ENCODE measurements around the gene NME2.
"Not testable (repeated sequence)": the region's sequence is repeated elsewhere in the genome, so short reads cannot be mapped to it uniquely, and the experiment has no call there.

The NME2 gene

DNA sequence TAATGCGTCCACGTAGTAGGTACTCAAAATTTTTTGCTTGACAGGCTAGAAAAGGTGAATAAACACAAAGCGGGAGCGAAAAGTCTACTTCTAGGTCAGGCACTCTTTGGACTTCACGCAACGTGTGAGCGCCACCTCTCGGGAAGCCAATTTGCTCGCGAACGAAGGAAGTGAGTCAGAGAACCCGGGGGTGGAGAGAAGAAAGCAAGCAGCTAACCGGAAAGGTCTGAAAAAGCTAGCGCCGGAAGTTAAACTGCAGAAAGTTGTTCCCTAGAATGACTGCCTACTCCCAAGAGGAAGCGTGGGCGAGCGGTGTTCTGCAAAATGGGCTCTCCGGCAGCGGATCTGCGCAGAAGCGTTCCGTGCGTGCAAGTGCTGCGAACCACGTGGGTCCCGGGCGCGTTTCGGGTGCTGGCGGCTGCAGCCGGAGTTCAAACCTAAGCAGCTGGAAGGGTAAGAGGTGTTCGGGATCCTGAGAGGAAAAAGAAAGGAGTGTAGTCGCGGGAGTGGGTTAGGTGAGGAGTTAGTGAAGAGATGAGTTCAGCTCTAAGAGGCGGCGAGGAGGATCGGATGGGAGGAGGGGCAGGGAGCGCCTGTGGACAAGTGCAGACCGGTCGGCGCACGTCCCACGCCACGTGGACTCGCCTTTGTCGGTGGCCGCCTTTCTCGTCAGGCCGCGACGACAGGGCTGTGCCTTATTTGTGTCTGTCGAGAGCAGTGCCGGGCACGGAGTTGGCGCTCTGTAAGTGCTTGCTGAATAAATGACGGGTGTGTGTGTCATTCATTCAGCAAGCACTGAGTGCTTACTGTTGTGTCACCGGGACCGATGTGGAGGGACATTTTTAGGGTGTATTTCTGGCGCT lies 12.8 kb upstream of the NME2 start, which contains the start of gene NME1:
TSS of gene NME1 (plus strand) at position 350 of the 863 bp plus-strand sequence. CDS start 2,096 bp downstream, outside the sequence.
- peak; percentile 75 to 99 (median 96) for DNase-seq

DNA sequence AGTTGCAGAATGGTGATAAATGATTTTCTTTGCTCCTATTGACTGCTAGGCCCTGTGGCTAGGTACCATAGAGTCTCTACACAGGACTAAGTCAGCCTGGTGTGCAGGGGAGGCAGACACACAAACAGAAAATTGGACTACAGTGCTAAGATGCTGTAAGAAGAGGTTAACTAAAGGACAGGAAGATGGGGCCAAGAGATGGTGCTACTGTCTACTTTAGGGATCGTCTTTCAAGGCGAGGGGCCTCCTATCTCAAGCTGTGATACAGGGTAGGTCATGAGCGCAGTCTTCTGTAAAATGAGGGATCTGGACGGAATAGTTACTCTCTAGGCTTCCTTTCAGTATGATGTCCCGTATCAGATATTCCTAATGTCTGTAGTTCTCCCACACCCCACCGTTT lies 12.0 kb upstream of the NME2 start:
- no peak for DNase-seq

DNA sequence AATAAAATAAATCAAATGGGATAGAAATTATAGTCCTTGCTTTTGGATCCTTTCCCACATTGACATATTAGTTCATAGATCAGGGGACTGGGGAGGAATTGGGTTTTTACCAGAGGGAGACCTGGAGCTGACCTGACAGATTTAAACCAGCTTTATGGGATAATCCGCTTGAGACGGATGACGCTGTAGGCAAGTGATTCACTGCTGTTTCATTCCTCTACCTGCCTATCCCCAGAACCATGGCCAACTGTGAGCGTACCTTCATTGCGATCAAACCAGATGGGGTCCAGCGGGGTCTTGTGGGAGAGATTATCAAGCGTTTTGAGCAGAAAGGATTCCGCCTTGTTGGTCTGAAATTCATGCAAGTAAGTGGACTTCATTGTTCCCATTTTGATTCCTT lies 10.8 kb upstream of the NME2 start:
- DNase-seq: no peak

DNA sequence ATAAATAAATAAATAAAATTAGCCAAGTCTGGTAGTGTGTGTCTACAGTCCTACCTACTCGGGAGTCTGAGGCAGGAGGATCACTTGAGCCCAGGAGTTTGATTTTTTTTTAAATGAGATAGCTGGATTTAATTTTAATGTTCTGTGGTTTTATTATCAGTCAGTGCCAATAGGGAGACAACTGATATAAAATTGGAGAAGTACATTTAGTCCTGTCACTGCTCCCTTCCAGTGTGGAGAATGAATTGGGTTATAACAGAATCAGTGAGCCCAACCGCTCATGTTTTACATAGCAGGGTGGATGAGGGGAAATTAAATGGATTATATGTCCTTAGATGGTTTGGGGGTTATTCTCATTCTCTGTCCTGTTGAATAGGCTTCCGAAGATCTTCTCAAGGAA lies 6.6 kb upstream of the NME2 start:
- no peak for DNase-seq

GRCh38 chr17:51161541-51161940 lies 4.7 kb upstream of the NME2 start:
- no peak for DNase-seq

- DNase-seq: peak in 1 of 14 donors; percentile 49
Measured at GRCh38 chr17:51164911-51165679, 1.1 kb upstream of the NME2 start.

- peak in 3 of 14 donors; percentile 29 to 49 (median 41) for DNase-seq
Measured at GRCh38 chr17:51165680-51166197, 472 bp upstream of the NME2 start.

DNA sequence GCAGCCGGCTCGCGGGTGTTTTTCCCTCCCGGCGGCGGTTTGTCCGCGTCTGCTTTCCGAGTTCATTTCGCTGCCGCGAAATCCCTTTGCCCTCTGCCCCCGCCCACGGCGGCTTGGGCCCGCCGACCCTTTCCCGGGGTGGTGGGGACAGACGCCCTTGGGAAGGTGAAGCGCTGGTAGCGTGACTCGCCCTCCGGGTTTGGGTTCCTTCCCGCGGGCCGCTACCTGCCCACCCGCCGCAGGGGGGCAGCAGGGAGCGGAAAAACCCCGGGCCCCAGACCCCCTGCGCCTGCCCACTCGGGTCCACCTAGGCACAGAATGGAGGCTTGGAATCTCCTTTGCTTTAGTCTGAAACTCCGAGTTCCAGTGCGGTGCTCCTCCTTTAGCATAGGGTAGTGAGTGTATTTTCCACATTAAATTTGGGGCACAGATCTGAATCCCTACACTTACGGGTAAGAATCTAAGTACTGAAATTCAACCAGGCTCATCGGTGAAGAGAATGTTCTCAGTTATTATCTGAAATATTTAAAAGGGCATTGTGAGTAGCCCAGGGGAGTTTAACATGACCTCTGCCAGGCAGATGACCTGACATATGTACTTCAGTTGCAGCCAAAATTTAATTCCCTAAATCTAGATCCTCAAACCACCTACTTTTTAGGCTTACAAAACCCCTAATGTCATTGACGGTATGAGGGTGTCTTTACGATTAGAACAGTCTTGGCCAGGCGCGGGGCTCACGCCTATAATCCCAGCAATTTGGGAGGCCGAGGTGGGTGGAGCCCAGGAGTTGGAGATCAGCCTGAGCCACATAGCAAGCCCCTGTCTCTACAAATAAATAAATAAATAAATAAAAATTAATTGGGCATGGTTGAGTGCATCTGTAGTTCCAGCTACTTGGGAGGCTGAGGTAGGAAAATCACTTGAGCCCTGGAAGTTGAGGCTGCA lies 1.0 kb downstream of the NME2 start:
- peak in 5 of 14 donors; percentile 35 to 66 (median 49) for DNase-seq

GRCh38 chr17:51169340-51169739 lies 3.1 kb downstream of the NME2 start:
- no peak for DNase-seq

DNA sequence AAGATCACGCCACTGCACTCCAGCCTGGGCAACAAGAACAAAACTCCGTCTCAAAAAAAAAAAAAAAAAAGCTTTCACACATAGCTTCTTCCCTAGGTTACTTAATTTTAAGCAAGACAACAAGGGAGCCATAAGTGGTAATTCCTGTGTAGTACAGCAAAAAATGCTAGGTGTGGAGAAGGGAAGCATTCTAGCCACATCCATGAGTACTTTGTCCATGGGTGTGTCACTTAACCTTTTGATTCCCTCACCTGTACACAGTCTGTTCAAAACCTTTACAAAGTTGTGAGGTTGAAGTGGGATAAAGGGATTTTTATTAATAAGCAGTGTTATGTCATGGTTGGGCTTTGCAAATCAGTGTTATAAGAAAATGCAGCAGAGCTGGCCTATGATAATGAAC lies 4.5 kb downstream of the NME2 start:
- no peak for DNase-seq

GRCh38 chr17:51172030-51172429 lies 5.8 kb downstream of the NME2 start:
- not testable (repeated sequence) for DNase-seq

GRCh38 chr17:51180486-51180885 lies 14.3 kb downstream of the NME2 start:
- DNase-seq: no peak

DNA sequence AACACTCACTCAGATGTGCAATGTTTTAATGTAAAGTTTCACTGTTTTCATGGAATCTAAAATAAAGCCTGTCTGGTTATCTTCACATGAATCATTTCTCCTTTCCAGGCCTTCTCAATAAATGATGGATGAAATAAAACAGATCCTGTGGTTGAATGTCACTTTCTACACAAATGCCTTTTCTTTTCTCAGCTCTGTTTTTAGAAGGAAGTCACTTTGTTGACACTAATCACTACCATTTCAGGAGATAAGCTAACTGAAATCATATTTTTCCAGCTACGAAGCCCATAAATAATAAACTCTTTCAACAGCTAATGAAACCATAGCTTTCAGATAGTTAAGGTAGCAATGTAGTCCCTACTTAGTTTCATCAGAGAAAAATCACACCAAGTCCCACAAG lies 17.9 kb downstream of the NME2 start:
- no peak for DNase-seq

DNA sequence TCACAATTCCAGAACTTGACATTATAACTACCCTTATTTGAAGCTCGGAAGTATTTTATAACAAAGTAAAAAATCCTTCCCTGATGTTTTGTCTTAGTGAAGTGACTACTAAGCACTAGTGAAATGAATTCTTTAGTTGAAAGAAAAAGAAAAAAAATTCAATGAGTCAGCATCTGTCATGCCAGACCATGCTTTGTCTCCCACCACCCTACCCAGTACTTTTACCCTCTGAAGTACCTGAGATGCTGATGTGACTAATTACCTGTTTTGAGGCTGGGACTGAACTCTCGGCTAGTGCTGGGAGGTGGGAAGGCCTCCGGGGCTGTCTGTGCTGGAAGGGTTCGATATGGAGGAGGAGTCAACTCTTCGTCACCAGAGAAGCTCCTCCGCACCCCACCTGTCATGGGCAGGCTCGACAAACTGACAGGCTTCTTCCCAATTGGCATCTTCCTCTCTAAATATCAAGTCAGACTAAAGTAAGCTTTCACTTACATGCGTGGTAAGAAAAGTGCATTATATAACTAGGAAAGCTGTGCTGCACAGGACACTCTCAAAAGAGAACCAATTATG lies 19.6 kb downstream of the NME2 start:
- no peak for DNase-seq

- no peak for DNase-seq
Measured at GRCh38 chr17:51188271-51188833, 22.1 kb downstream of the NME2 start.

- no peak for DNase-seq
Measured at GRCh38 chr17:51189162-51189561, 23.0 kb downstream of the NME2 start.

GRCh38 chr17:51189628-51190027 lies 23.4 kb downstream of the NME2 start:
- DNase-seq: no peak

DNA sequence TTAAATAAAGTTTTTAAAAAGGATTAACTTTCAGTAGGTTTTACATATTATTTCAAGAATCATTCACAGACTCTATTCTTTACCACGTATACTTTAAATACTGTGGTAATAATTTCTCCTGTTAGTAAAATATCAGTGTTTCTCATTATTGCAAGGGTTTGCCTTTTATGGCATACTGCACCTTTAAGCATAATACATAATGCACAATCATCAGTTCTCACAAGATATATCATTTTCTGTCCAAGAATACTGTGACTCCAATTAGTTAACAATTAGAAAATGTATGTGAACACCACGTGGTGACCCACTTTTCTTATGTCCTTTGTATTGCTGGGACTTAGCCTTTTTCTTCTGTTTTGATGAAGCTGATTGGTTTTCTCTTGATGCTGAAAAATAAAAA lies 25.7 kb downstream of the NME2 start:
- DNase-seq: no peak

DNA sequence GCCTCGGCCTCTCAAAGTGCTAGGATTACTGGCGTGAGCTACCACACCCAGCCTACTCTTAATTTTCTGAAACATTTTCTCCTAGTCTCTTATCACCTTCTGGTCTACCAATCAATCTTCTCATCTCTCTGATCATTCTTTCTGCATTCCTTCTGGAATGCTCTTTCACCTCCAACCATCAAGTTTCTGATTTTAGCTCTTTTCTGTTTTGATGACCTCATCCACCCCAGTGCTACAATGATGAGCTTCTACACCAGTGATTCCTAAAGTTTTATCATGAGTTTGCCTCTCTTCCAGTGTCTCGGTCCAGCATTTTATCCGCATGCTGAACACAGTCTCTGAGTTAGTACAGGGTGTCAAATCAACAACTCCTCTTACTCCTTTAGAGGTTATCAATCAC lies 31.5 kb downstream of the NME2 start:
- DNase-seq: no peak

DNA sequence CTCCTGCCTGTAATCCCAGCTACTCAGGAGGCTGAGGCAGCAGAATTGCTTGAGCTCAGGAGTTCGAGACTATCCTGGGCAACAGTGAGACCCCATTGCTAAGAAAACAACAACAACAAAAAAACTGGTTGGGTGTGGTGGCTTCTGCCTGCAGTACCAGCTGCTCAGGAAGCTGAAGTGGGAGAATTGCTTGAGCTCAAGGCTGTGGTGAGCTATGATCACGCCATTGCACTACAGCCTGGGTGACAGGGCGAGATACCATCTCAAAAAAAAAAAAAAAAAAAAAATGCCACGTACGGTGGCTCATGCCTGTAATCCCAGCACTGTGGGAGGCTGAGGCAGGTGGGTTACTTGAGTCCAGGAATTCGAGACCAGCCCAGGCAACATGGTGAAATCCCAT lies 34.1 kb downstream of the NME2 start:
- no peak for DNase-seq

- DNase-seq: no peak
Measured at GRCh38 chr17:51200846-51201245, 34.6 kb downstream of the NME2 start.

GRCh38 chr17:51203838-51204237 lies 37.6 kb downstream of the NME2 start:
- no peak for DNase-seq

Data from C1 segment of cervical spinal cord (tissue), 14 donors.